GM12878 (cell line): ENCODE results near the gene NXNL1. TPM values are rescaled to one million over a fixed set of nuclear protein-coding genes. Genes with fewer than 3 reads are reported as not detected.

Experiments used
- ATAC-seq: fragments of 200-7000 bp; cut with Tn5 transposase; 3 replicates; pipeline ENCODE4 v1.9.1; 2020; ENCODE audit warnings: mild to moderate bottlenecking, moderate library complexity
- BruUV-seq: library from RNA; stranded (reverse); fragments of 400-500 nt; replicated peaks from 2 replicates; lab custom pipeline; 2021; lab: Mats Ljungman, UMichigan
- CTCF ChIA-PET: fragments of 300-600 bp; sonication (Branson Sonifier 250); formaldehyde crosslinking; extraction: SDS; loops from one replicate; lab custom pipeline; 2021; ENCODE audit warnings: inconsistent platforms; lab: Yijun Ruan, JAX
- POLR2A ChIA-PET: fragments of 350-600 bp; formaldehyde crosslinking; extraction: SDS; loops from one replicate; lab custom pipeline; 2021; ENCODE audit warnings: inconsistent platforms; lab: Charles Lee
- RAD21 ChIA-PET: fragments of 300-600 bp; sonication (Branson Sonifier 250); formaldehyde crosslinking; loops from one replicate; lab custom pipeline; 2023; ENCODE audit warnings: antibody characterized with exemption; ENCODE audit not compliant: unreplicated experiment; lab: Charles Lee
- SMC1A ChIA-PET: fragments of 300-600 bp; sonication (Branson Sonifier 250); formaldehyde crosslinking; loops from one replicate; lab custom pipeline; 2023; ENCODE audit not compliant: unreplicated experiment, uncharacterized antibody; lab: Charles Lee
- DNase-seq: peaks from one replicate; pipeline ENCODE4 v3.0.0-alpha.2; 2011; ENCODE audit warnings: low read depth, low spot score
- FAIRE-seq: peaks from 3 replicates; lab custom pipeline; 2011; peaks lifted over from hg19 to GRCh38; lab: Jason Lieb, UNC
- H2AFZ ChIP-seq: 2 replicates; pipeline ENCODE4 v1.6.0; 2011; ENCODE audit warnings: low read depth, low read length, control low read depth; ENCODE audit not compliant: control insufficient read depth
- H3K27ac ChIP-seq: 2 replicates; pipeline ENCODE4 v1.5.1; 2011; ENCODE audit warnings: control low read depth; ENCODE audit not compliant: control insufficient read depth, insufficient read depth
- H3K27me3 ChIP-seq, 2 experiments: replicated peaks in 1 of 2; 2 replicates each; pipeline versions ENCODE4 v1.6.0 to v1.6.1; 2011; ENCODE audit warnings: low read length in 1 of 2; ENCODE audit not compliant: control insufficient read depth in 2 of 2, insufficient read depth in 2 of 2
- H3K36me3 ChIP-seq, 2 experiments: 2 replicates each; pipeline ENCODE4 v1.5.1; 2011; ENCODE audit warnings: low read length in 1 of 2; ENCODE audit not compliant: control insufficient read depth in 2 of 2, insufficient read depth in 2 of 2
- H3K4me1 ChIP-seq: 2 replicates; pipeline ENCODE4 v1.6.1; 2011; ENCODE audit warnings: mild to moderate bottlenecking, low read length, moderate library complexity, mixed read lengths; ENCODE audit not compliant: control insufficient read depth, insufficient read depth
- H3K4me2 ChIP-seq: 2 replicates; pipeline ENCODE4 v1.6.0; 2011; ENCODE audit warnings: control low read depth; ENCODE audit not compliant: control insufficient read depth, insufficient read depth
- H3K4me3 ChIP-seq: fragments of 200-600 bp; sonication (generic); 2 replicates; pipeline ENCODE4 v1.5.1; 2016
- H3K79me2 ChIP-seq: 2 replicates; pipeline ENCODE4 v1.6.0; 2011; ENCODE audit warnings: low read length; ENCODE audit not compliant: control insufficient read depth, insufficient read depth
- H3K9ac ChIP-seq: 2 replicates; pipeline ENCODE4 v1.8.0; 2011; ENCODE audit warnings: low read length, control low read depth, mixed read lengths; ENCODE audit not compliant: control insufficient read depth, insufficient read depth
- H3K9me3 ChIP-seq: replicated peaks from 3 replicates; pipeline ENCODE4 v1.5.1; 2011; ENCODE audit warnings: mild to moderate bottlenecking, low read length; ENCODE audit not compliant: control insufficient read depth, insufficient read depth
- H4K20me1 ChIP-seq: 2 replicates; pipeline ENCODE4 v1.6.0; 2011; ENCODE audit not compliant: control insufficient read depth, insufficient read depth
- ELK1 ChIP-seq: IDR thresholded peaks from 2 replicates; pipeline ENCODE4 v1.6.1; 2012; ENCODE audit warnings: low read depth, low read length, improper control_type of control experiment
- FOXM1 ChIP-seq: IDR thresholded peaks from 2 replicates; pipeline ENCODE4 v1.6.1; 2012; ENCODE audit warnings: low read depth, mild to moderate bottlenecking, inconsistent platforms, low read length, moderate library complexity
- LARP7 ChIP-seq: fragments of 450-650 bp; IDR thresholded peaks from 2 replicates; pipeline ENCODE4 v1.6.1; 2017; ENCODE audit warnings: mild to moderate bottlenecking
- NFYB ChIP-seq: IDR thresholded peaks from 2 replicates; pipeline ENCODE4 v1.6.1; 2011; ENCODE audit warnings: low read depth, mild to moderate bottlenecking, low read length, improper control_type of control experiment, moderate library complexity; ENCODE audit not compliant: insufficient read depth
- POLR2AphosphoS5 ChIP-seq: IDR thresholded peaks from 2 replicates; pipeline ENCODE4 v1.6.1; 2011; ENCODE audit warnings: mild to moderate bottlenecking, low read length, inconsistent platforms
- POU2F2 ChIP-seq: IDR thresholded peaks from 3 replicates; pipeline ENCODE4 v1.6.1; 2011; ENCODE audit warnings: low read depth, mild to moderate bottlenecking, low read length, borderline replicate concordance
- RCOR1 ChIP-seq: conservative IDR thresholded peaks from 2 replicates; pipeline ENCODE4 v1.6.1; 2012; ENCODE audit warnings: low read depth, low read length, improper control_type of control experiment
- TARDBP ChIP-seq: IDR thresholded peaks from 2 replicates; pipeline ENCODE4 v1.6.1; 2016; ENCODE audit warnings: borderline replicate concordance
- TBL1XR1 ChIP-seq: IDR thresholded peaks from 2 replicates; pipeline ENCODE4 v1.6.1; 2012; ENCODE audit warnings: low read depth, low read length, improper control_type of control experiment
- TCF3 ChIP-seq: IDR thresholded peaks from 2 replicates; pipeline ENCODE4 v1.6.1; 2012; ENCODE audit warnings: low read depth, mild to moderate bottlenecking, low read length, borderline replicate concordance; ENCODE audit not compliant: insufficient read depth
- TCF7 ChIP-seq: IDR thresholded peaks from 2 replicates; pipeline ENCODE4 v1.6.1; 2014; ENCODE audit warnings: antibody characterized with exemption, borderline replicate concordance
- ZNF384 ChIP-seq: IDR thresholded peaks from 2 replicates; pipeline ENCODE4 v1.6.1; 2012; ENCODE audit warnings: low read depth, mild to moderate bottlenecking, low read length, improper control_type of control experiment, borderline replicate concordance
- WGBS: methylation state at CpG from one replicate; pipeline ENCODE4 v1.1.6; 2016; ENCODE audit warnings: low lambda C conversion rate; ENCODE audit not compliant: insufficient replicate concordance, insufficient coverage; ENCODE audit errors: missing lambda C conversion rate; 5-methylcytosine and 5-hydroxymethylcytosine counted together
- in situ Hi-C: fragments of 300-500 bp; cut with MboI; formaldehyde crosslinking; loops from 9 replicates; pipeline ENCODE4 v1.14.3; 2018; ENCODE audit warnings: mixed read lengths
- intact Hi-C: fragments of 100-400 bp; cut with micrococcal nuclease; formaldehyde crosslinking; loops from one replicate; pipeline ENCODE4 v1.14.2; 2022; ENCODE audit not compliant: unreplicated experiment
- polyA plus RNA-seq, 11 experiments: library from polyadenylated mRNA; depleted of rRNA in 4 of 11; unstranded in 6 of 11; stranded (reverse) in 5 of 11; fragments of >200 nt; fragmentation: Nextera tagmentation in 4 of 11; fragmentation: Illumina TruSeq in 1 of 11; extraction: Ambion mirVana in 4 of 11; extraction: Trizol in 1 of 11; gene quantifications; 1 replicate in 1 of 11; 2 replicates in 10 of 11; pipeline versions ENCODE4 v1.2.1 to v1.2.3, GENCODE V29; 2011 to 2016; ENCODE audit warnings: inconsistent platforms in 2 of 11, missing spikeins in 2 of 11, low read depth in 1 of 11
- total RNA-seq, 4 experiments: library from RNA; depleted of rRNA in 3 of 4; stranded (reverse); fragments of >200 nt in 3 of 4; fragmentation: Illumina TruSeq in 1 of 4; extraction: Trizol in 1 of 4; gene quantifications; 2 replicates each; pipeline versions ENCODE4 v1.2.1 to v1.2.3, GENCODE V29; 2013 to 2021
- TF ChIP-seq, protein P1 (sequence below), 3 experiments: IDR thresholded peaks in 2 of 3; conservative IDR thresholded peaks in 1 of 3; 2 replicates each; pipeline ENCODE4 v1.5.1; 2011; ENCODE audit warnings: low read depth in 3 of 3, low read length in 3 of 3, mild to moderate bottlenecking in 3 of 3, control low read depth in 2 of 3, moderate library complexity in 2 of 3, inconsistent platforms in 1 of 3, mixed read lengths in 1 of 3; ENCODE audit not compliant: control insufficient read depth in 2 of 3, insufficient read depth in 1 of 3; ENCODE audit errors: extremely low read depth in 1 of 3

The NXNL1 gene
- total and polyA plus RNA-seq, 10 of the 15 experiments (the other 5 are each of a cell fraction or from before 2014, with no cell fraction given) = not detected

GRCh38 chr19:17418710-17419109 lies 42.0 kb downstream of the NXNL1 start:
- CTCF ChIA-PET = interaction anchor here (0.9 to 2.6 kb wide), 8 partner anchors 9 to 78 kb away, joined by 3 to 12 read pairs (median 6); no protein-coding TSS in a partner anchor
- Histone ChIP-seq H3K4me1 (no peaks in the 10 kb centered on the region; the same call in 1 of the 2 replicates), H3K79me2 (peaks cover 2% of the 10 kb centered on the region; the same call in 1 of the 2 replicates), H3K9ac (no peak overlapping the region; the same call in 1 of the 2 replicates), H2AFZ (no peak overlapping the region), H3K4me3 (peak overlapping the region; percentile 76), H3K27me3 (no peaks in the 10 kb centered on the region), H4K20me1 (no peaks in the 10 kb centered on the region), H3K9me3 (no peaks in the 10 kb centered on the region), H3K4me2 (peak overlapping the region; percentile 68), H3K36me3 (peaks cover 0 to 4% of the 10 kb centered on the region in 2 experiments; a peak in 1 of 4 replicates), H3K27ac (peak overlapping the region; percentile 59; the same call in 1 of the 2 replicates)
- intact Hi-C loops = no loop called here
- SMC1A ChIA-PET = interaction anchor here (1.3 to 3.7 kb wide), 4 partner anchors 12 to 20 kb away, joined by 3 to 26 read pairs (median 3); partner anchors contain the start of gene BST2
- POLR2A ChIA-PET = interaction anchor here (0.9 to 4.3 kb wide), 5 partner anchors 11 to 193 kb away, joined by 3 to 46 read pairs (median 3); partner anchors contain the start of genes BST2, MRPL34 and OCEL1
- DNase-seq (no peak), FAIRE-seq (no peak), ATAC-seq (no peak)
- TF ChIP-seq, protein P1, sequence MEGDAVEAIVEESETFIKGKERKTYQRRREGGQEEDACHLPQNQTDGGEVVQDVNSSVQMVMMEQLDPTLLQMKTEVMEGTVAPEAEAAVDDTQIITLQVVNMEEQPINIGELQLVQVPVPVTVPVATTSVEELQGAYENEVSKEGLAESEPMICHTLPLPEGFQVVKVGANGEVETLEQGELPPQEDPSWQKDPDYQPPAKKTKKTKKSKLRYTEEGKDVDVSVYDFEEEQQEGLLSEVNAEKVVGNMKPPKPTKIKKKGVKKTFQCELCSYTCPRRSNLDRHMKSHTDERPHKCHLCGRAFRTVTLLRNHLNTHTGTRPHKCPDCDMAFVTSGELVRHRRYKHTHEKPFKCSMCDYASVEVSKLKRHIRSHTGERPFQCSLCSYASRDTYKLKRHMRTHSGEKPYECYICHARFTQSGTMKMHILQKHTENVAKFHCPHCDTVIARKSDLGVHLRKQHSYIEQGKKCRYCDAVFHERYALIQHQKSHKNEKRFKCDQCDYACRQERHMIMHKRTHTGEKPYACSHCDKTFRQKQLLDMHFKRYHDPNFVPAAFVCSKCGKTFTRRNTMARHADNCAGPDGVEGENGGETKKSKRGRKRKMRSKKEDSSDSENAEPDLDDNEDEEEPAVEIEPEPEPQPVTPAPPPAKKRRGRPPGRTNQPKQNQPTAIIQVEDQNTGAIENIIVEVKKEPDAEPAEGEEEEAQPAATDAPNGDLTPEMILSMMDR (IDR thresholded peaks at IDR 0.05 in 2 of 3, conservative IDR thresholded peaks at IDR 0.05 in 1 of 3; ENCODE audit: control insufficient read depth in 2 of 3, extremely low read depth in 1 of 3, insufficient read depth in 1 of 3, low read depth in 3 of 3, low read length in 3 of 3) = no peak
- no peak for TF ChIP-seq TARDBP
- no peak for TF ChIP-seq ELK1
- no peak for TF ChIP-seq POU2F2
- TF ChIP-seq NFYB = no peak
- no peak for TF ChIP-seq RCOR1
- TF ChIP-seq TBL1XR1 = no peak
- no peak for TF ChIP-seq LARP7
- TF ChIP-seq POLR2AphosphoS5 = no peak
- TF ChIP-seq TCF7 = no peak
- TF ChIP-seq ZNF384 = no peak
- TF ChIP-seq TCF3 = no peak
- no peak for TF ChIP-seq FOXM1
- RAD21 ChIA-PET = interaction anchor here (1.0 to 1.6 kb wide), 3 partner anchors 13 to 113 kb away, joined by 3 to 21 read pairs (median 5); partner anchors contain the start of genes BST2, DDA1 and MRPL34
- no TSS peak for BruUV-seq
- 79% methylated on average over 3 of the region's 3 CpGs for WGBS
- in situ Hi-C loops = no loop called here
